ENCODE results near the gene STMN1. TPM values are rescaled to one million over a fixed set of nuclear protein-coding genes. Genes with fewer than 3 reads are reported as not detected.

The STMN1 gene
- total and polyA plus RNA-seq, 9 of the 15 experiments (the other 6 are each of a cell fraction or from before 2014, with no cell fraction given), result 269 to 2,153 (median 595) TPM

- TF ChIP-seq DLX4 (CRISPR knock-in tag; IDR thresholded peaks at IDR 0.05) (no peak), EGR1 (conservative IDR thresholded peaks at IDR 0.05) (peak; percentile 70), EHMT2 (IDR thresholded peaks at IDR 0.05) (no peak), ZNF431 (CRISPR knock-in tag; IDR thresholded peaks at IDR 0.05) (peak; percentile 83), E2F4 (CRISPR knock-in tag; IDR thresholded peaks at IDR 0.05; ENCODE audit: low read depth) (0 out of 2 replicates have a peak, but pooled peaks have one; percentile 51), MECOM (CRISPR knock-in tag; IDR thresholded peaks at IDR 0.05) (no peak), KLF13 (tag; IDR thresholded peaks at IDR 0.05; ENCODE audit: borderline replicate concordance, low read depth) (peak; percentile 34; the same call in 1 of the 2 replicates), PHF8 (IDR thresholded peaks at IDR 0.05; ENCODE audit: borderline replicate concordance, low read length) (peak; percentile 70; the same call in 1 of the 2 replicates), JUNB (CRISPR knock-in tag; conservative IDR thresholded peaks at IDR 0.05) (no peak), ARID1B (IDR thresholded peaks at IDR 0.05) (peak; percentile 53), CBX3 (IDR thresholded peaks at IDR 0.05; ENCODE audit: borderline replicate concordance in 1 of 2, low read length in 2 of 2) (no peak; a peak in 1 of 3 replicates), ZC3H11A (IDR thresholded peaks at IDR 0.05; ENCODE audit: low read depth, low read length) (no peak), SMARCA4 (IDR thresholded peaks at IDR 0.05) (0 out of 2 replicates have a peak, but pooled peaks have one; percentile 31), PTRF (tag; IDR thresholded peaks at IDR 0.05) (no peak), ZSCAN29 (IDR thresholded peaks at IDR 0.05) (no peak; the same call in 1 of the 2 replicates), STAT5B (CRISPR knock-in tag; IDR thresholded peaks at IDR 0.05) (no peak), ZBTB40 (IDR thresholded peaks at IDR 0.05) (no peak; the same call in 1 of the 2 replicates), ZBTB40 (CRISPR knock-in tag; IDR thresholded peaks at IDR 0.05) (no peak; the same call in 1 of the 2 replicates)
Measured at GRCh38 chr1:25875154-25875855, 30.9 kb downstream of the STMN1 start, which contains the start of gene PAQR7 (continued).
